Measurements from ENCODE around the gene KIF5C.

DNA sequence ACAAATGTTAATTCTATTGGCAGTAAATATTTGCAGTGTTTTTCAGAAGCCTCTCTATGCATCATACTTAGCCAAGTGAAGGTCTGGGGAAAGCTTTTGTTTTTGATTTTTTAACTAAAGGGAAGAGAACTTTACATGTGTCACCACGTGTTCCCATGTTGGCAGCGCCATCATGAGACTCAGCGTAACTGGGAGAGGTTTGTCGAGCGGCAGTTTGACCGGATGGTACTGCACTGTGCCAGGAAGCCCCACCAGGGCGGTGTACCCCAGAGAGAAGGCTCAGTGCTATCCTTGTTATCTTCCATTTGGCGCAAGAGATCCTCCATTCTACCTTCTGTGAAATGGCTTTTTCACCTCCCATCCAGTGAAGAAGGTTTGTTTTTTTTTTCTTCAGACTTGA lies 38.5 kb downstream of the KIF5C start:
- TF ChIP-seq, protein P1, sequence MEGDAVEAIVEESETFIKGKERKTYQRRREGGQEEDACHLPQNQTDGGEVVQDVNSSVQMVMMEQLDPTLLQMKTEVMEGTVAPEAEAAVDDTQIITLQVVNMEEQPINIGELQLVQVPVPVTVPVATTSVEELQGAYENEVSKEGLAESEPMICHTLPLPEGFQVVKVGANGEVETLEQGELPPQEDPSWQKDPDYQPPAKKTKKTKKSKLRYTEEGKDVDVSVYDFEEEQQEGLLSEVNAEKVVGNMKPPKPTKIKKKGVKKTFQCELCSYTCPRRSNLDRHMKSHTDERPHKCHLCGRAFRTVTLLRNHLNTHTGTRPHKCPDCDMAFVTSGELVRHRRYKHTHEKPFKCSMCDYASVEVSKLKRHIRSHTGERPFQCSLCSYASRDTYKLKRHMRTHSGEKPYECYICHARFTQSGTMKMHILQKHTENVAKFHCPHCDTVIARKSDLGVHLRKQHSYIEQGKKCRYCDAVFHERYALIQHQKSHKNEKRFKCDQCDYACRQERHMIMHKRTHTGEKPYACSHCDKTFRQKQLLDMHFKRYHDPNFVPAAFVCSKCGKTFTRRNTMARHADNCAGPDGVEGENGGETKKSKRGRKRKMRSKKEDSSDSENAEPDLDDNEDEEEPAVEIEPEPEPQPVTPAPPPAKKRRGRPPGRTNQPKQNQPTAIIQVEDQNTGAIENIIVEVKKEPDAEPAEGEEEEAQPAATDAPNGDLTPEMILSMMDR (optimal IDR thresholded peaks at IDR 0.05 in 1 of 3, IDR thresholded peaks at IDR 0.05 in 1 of 3, conservative IDR thresholded peaks at IDR 0.05 in 1 of 3; ENCODE audit: extremely low read depth in 1 of 3, insufficient read depth in 2 of 3, low read length in 3 of 3), result no peak
- TF ChIP-seq EZH2 (IDR thresholded peaks at IDR 0.05; ENCODE audit: low read length), result no peak
